Measurements from ENCODE around the gene C12orf60.

GRCh38 chr12:14845350-14845750 is 41.9 kb downstream of the C12orf60 start:
- TF ChIP-seq POLR2A (IDR thresholded peaks at IDR 0.05) (no peak), CTCF (IDR thresholded peaks at IDR 0.05) (peak; percentile 70 to 88 (median 76)), EP300 (IDR thresholded peaks at IDR 0.05) (no peak)
